HepG2 (cell line): ENCODE results near the gene GJC2. TPM values are rescaled to one million over a fixed set of nuclear protein-coding genes. Genes with fewer than 3 reads are reported as not detected.

Experiments used
- BRCA1 ChIP-seq: sonication (generic); formaldehyde crosslinking; IDR thresholded peaks from 2 replicates; pipeline ENCODE4 v1.4.0; 2020; ENCODE audit warnings: missing genetic modification reagents
- ESRRA ChIP-seq: sonication (generic); formaldehyde crosslinking; IDR thresholded peaks from 2 replicates; pipeline ENCODE4 v1.5.1; 2020; ENCODE audit warnings: mild to moderate bottlenecking, low read depth, missing genetic modification reagents
- ONECUT2 ChIP-seq: sonication (generic); formaldehyde crosslinking; IDR thresholded peaks from 2 replicates; pipeline ENCODE4 v1.4.0; 2020; ENCODE audit warnings: missing genetic modification reagents
- PRDM4 ChIP-seq: sonication (generic); formaldehyde crosslinking; IDR thresholded peaks from 2 replicates; pipeline ENCODE4 v1.9.0; 2021; ENCODE audit warnings: missing genetic modification reagents, borderline replicate concordance
- ZBTB39 ChIP-seq: sonication (generic); formaldehyde crosslinking; IDR thresholded peaks from 2 replicates; pipeline ENCODE4 v1.5.0; 2020; ENCODE audit warnings: missing genetic modification reagents
- ZNF235 ChIP-seq: sonication (generic); formaldehyde crosslinking; IDR thresholded peaks from 2 replicates; pipeline ENCODE4 v1.8.1; 2023; ENCODE audit warnings: mild to moderate bottlenecking, missing genetic modification reagents, borderline replicate concordance
- polyA plus RNA-seq, 8 experiments: library from polyadenylated mRNA; depleted of rRNA in 3 of 8; stranded (reverse) in 7 of 8; unstranded in 1 of 8; fragments of >200 nt; fragmentation: Illumina TruSeq in 4 of 8; extraction: Trizol in 4 of 8; gene quantifications; 2 replicates each; pipeline versions ENCODE4 v1.2.1 to v1.2.3, GENCODE V29; 2011 to 2016; ENCODE audit warnings: low read depth in 4 of 8, missing spikeins in 1 of 8, mixed read lengths in 1 of 8; ENCODE audit not compliant: insufficient read depth in 1 of 8
- total RNA-seq, 5 experiments: library from RNA; depleted of rRNA; stranded (reverse); fragments of >200 nt; fragmentation: Illumina TruSeq; extraction: Trizol; gene quantifications; 2 replicates each; pipeline ENCODE4 v1.2.3, GENCODE V29; 2016; ENCODE audit warnings: low read depth in 1 of 5
- TF ChIP-seq, protein P1 (sequence below): IDR thresholded peaks from 2 replicates; pipeline ENCODE4 v1.6.1; 2016; ENCODE audit warnings: mild to moderate bottlenecking
- TF ChIP-seq, protein P2 (sequence below): sonication (generic); formaldehyde crosslinking; IDR thresholded peaks from 2 replicates; pipeline ENCODE4 v1.5.0; 2020; ENCODE audit warnings: mild to moderate bottlenecking, missing genetic modification reagents, borderline replicate concordance
- TF ChIP-seq, protein P3 (sequence below), 2 experiments: sonication (generic) in 1 of 2; formaldehyde crosslinking in 1 of 2; IDR thresholded peaks; 2 replicates each; pipeline versions ENCODE4 v1.5.1 to v1.6.1; 2011 to 2020; ENCODE audit warnings: borderline replicate concordance in 1 of 2, low read depth in 1 of 2, low read length in 1 of 2, mild to moderate bottlenecking in 1 of 2, missing genetic modification reagents in 1 of 2, moderate library complexity in 1 of 2

GJC2 gene
- total and polyA plus RNA-seq, 2 of the 13 experiments (the other 11 are each of a cell fraction or from before 2014, with no cell fraction given): 1.6 to 3.8 TPM

DNA sequence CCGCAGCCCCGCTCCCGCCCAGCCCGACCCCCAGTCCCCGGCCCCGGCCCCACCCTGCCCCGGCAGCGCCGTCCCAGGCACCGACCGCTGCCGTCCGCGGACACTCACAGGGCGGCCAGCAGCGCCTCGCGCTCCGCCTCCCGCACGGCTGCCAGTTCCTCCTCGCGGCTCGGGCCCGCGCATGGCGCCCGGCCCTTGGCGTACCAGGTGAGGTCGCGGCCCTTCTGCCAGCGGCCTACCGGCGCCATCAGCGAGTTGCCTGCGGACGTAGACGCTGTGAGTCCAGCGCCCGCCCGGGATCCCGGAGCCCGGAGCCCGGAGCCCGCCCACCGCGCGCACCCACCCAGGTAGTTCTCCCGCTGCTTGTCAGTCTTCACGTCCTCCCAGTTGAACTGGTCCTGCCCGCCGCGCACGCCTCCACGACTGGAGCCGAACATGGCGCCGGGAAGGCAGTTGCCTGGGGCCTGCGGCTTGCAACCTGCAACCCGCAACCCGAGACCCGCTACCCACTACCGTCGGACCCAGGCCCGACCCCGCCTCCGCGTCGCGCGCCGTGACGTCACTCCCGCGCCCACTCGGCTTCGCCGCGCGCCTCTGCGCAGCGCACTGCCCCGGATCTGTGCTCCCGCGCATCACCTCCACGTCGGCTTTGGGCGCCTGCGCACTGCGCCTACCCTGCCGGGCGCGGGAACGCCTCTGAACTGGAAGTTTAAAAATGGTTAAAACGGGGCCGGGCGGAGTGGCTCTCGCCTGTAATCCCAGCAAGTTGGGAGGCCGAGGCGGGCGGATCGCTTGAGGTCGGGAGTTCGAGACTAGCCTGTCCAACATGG lies 46.7 kb upstream of the GJC2 start, which contains the start of gene C1orf35 (continued):
- TF ChIP-seq PRDM4 (CRISPR knock-in tag): no peak
- TF ChIP-seq ZNF235 (CRISPR knock-in tag): peak; percentile 77; the same call in 1 of the 2 replicates
- TF ChIP-seq, protein P1, sequence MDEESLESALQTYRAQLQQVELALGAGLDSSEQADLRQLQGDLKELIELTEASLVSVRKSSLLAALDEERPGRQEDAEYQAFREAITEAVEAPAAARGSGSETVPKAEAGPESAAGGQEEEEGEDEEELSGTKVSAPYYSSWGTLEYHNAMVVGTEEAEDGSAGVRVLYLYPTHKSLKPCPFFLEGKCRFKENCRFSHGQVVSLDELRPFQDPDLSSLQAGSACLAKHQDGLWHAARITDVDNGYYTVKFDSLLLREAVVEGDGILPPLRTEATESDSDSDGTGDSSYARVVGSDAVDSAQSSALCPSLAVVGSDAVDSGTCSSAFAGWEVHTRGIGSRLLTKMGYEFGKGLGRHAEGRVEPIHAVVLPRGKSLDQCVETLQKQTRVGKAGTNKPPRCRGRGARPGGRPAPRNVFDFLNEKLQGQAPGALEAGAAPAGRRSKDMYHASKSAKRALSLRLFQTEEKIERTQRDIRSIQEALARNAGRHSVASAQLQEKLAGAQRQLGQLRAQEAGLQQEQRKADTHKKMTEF (CRISPR knock-in tag): peak; percentile 96
- TF ChIP-seq BRCA1 (CRISPR knock-in tag): peak; percentile 51; the same call in 1 of the 2 replicates
- TF ChIP-seq ONECUT2 (CRISPR knock-in tag): no peak
- TF ChIP-seq, protein P2, sequence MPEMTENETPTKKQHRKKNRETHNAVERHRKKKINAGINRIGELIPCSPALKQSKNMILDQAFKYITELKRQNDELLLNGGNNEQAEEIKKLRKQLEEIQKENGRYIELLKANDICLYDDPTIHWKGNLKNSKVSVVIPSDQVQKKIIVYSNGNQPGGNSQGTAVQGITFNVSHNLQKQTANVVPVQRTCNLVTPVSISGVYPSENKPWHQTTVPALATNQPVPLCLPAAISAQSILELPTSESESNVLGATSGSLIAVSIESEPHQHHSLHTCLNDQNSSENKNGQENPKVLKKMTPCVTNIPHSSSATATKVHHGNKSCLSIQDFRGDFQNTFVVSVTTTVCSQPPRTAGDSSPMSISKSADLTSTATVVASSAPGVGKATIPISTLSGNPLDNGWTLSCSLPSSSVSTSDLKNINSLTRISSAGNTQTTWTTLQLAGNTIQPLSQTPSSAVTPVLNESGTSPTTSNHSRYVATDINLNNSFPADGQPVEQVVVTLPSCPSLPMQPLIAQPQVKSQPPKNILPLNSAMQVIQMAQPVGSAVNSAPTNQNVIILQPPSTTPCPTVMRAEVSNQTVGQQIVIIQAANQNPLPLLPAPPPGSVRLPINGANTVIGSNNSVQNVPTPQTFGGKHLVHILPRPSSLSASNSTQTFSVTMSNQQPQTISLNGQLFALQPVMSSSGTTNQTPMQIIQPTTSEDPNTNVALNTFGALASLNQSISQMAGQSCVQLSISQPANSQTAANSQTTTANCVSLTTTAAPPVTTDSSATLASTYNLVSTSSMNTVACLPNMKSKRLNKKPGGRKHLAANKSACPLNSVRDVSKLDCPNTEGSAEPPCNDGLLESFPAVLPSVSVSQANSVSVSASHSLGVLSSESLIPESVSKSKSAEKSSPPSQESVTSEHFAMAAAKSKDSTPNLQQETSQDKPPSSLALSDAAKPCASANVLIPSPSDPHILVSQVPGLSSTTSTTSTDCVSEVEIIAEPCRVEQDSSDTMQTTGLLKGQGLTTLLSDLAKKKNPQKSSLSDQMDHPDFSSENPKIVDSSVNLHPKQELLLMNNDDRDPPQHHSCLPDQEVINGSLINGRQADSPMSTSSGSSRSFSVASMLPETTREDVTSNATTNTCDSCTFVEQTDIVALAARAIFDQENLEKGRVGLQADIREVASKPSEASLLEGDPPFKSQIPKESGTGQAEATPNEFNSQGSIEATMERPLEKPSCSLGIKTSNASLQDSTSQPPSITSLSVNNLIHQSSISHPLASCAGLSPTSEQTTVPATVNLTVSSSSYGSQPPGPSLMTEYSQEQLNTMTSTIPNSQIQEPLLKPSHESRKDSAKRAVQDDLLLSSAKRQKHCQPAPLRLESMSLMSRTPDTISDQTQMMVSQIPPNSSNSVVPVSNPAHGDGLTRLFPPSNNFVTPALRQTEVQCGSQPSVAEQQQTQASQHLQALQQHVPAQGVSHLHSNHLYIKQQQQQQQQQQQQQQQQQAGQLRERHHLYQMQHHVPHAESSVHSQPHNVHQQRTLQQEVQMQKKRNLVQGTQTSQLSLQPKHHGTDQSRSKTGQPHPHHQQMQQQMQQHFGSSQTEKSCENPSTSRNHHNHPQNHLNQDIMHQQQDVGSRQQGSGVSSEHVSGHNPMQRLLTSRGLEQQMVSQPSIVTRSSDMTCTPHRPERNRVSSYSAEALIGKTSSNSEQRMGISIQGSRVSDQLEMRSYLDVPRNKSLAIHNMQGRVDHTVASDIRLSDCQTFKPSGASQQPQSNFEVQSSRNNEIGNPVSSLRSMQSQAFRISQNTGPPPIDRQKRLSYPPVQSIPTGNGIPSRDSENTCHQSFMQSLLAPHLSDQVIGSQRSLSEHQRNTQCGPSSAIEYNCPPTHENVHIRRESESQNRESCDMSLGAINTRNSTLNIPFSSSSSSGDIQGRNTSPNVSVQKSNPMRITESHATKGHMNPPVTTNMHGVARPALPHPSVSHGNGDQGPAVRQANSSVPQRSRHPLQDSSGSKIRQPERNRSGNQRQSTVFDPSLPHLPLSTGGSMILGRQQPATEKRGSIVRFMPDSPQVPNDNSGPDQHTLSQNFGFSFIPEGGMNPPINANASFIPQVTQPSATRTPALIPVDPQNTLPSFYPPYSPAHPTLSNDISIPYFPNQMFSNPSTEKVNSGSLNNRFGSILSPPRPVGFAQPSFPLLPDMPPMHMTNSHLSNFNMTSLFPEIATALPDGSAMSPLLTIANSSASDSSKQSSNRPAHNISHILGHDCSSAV (CRISPR knock-in tag): no peak
- TF ChIP-seq ZBTB39 (CRISPR knock-in tag): no peak
- no peak for TF ChIP-seq ESRRA (CRISPR knock-in tag)
- TF ChIP-seq, protein P3, sequence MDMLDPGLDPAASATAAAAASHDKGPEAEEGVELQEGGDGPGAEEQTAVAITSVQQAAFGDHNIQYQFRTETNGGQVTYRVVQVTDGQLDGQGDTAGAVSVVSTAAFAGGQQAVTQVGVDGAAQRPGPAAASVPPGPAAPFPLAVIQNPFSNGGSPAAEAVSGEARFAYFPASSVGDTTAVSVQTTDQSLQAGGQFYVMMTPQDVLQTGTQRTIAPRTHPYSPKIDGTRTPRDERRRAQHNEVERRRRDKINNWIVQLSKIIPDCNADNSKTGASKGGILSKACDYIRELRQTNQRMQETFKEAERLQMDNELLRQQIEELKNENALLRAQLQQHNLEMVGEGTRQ (IDR thresholded peaks at IDR 0.05; ENCODE audit: low read depth, low read length): no peak
- TF ChIP-seq, protein P3 (CRISPR knock-in tag; IDR thresholded peaks at IDR 0.05; ENCODE audit: borderline replicate concordance): no peak; the same call in 1 of the 2 replicates
